CD14-positive monocyte (primary cell): Measurements from ENCODE around the gene CDK19. TPM values are rescaled to one million over a fixed set of nuclear protein-coding genes. Genes with fewer than 3 reads are reported as not detected.

Source experiments
- DNase-seq, 3 donors: peaks; one replicate each; pipeline ENCODE4 v3.0.0-alpha.2; 2011 to 2022
- H2AFZ ChIP-seq: 2 replicates; pipeline ENCODE4 v1.6.0; 2012; ENCODE audit warnings: mild to moderate bottlenecking, low read depth, low read length, inconsistent platforms; ENCODE audit not compliant: insufficient read depth, poor library complexity, severe bottlenecking
- H3K27ac ChIP-seq, 2 donors: 1 replicate in 1 of 2; 2 replicates in 1 of 2; pipeline ENCODE4 v1.5.1; 2012 to 2013; ENCODE audit warnings: low read length in 2 of 2, control low read depth in 1 of 2, inconsistent platforms in 1 of 2, low read depth in 1 of 2, mild to moderate bottlenecking in 1 of 2
- H3K27me3 ChIP-seq, 2 donors: one replicate each; pipeline versions ENCODE4 v1.6.0 to v1.6.1; 2011 to 2013; ENCODE audit warnings: low read length in 2 of 2; ENCODE audit not compliant: control insufficient read depth in 2 of 2, insufficient read depth in 2 of 2
- H3K36me3 ChIP-seq, 2 donors: replicated peaks in 1 of 2; 1 replicate in 1 of 2; 2 replicates in 1 of 2; pipeline versions ENCODE4 v1.5.1 to v1.6.1; 2012 to 2013; ENCODE audit warnings: low read length in 2 of 2, control low read depth in 1 of 2, inconsistent platforms in 1 of 2, mild to moderate bottlenecking in 1 of 2; ENCODE audit not compliant: insufficient read depth in 2 of 2, control insufficient read depth in 1 of 2
- H3K4me1 ChIP-seq, 2 donors: 1 replicate in 1 of 2; 2 replicates in 1 of 2; pipeline versions ENCODE4 v1.5.1 to v1.6.1; 2012 to 2013; ENCODE audit warnings: low read length in 2 of 2, control low read depth in 1 of 2, inconsistent platforms in 1 of 2, mild to moderate bottlenecking in 1 of 2, moderate library complexity in 1 of 2; ENCODE audit not compliant: insufficient read depth in 2 of 2, control insufficient read depth in 1 of 2
- H3K4me2 ChIP-seq: replicated peaks from 2 replicates; pipeline ENCODE3; 2012; ENCODE audit warnings: low read length, moderate library complexity, mild to moderate bottlenecking; ENCODE audit not compliant: poor library complexity, severe bottlenecking; ENCODE audit errors: extremely low read depth
- H3K4me3 ChIP-seq, 3 experiments: fragments of 200-600 bp in 1 of 3; sonication (generic) in 1 of 3; replicated peaks in 1 of 3; 1 replicate in 2 of 3; 2 replicates in 1 of 3; pipeline ENCODE4 v1.5.1; 2011 to 2013; ENCODE audit warnings: low read length in 3 of 3, mild to moderate bottlenecking in 3 of 3, control low read depth in 2 of 3, low read depth in 2 of 3, inconsistent platforms in 1 of 3, moderate library complexity in 1 of 3
- H3K79me2 ChIP-seq: 2 replicates; pipeline ENCODE4 v1.6.0; 2012; ENCODE audit warnings: mild to moderate bottlenecking, control low read depth, inconsistent platforms, low read length, moderate library complexity; ENCODE audit not compliant: insufficient read depth
- H3K9ac ChIP-seq: 2 replicates; pipeline ENCODE4 v1.6.0; 2017; ENCODE audit warnings: low read length, mild to moderate bottlenecking; ENCODE audit not compliant: insufficient read depth, poor library complexity, severe bottlenecking
- H3K9me3 ChIP-seq, 2 donors: replicated peaks in 1 of 2; 1 replicate in 1 of 2; 2 replicates in 1 of 2; pipeline versions ENCODE4 v1.5.1 to v1.6.1; 2012 to 2013; ENCODE audit warnings: low read length in 2 of 2, control low read depth in 1 of 2; ENCODE audit not compliant: control insufficient read depth in 1 of 2, insufficient read depth in 1 of 2
- H4K20me1 ChIP-seq: 2 replicates; pipeline ENCODE4 v1.6.0; 2012; ENCODE audit warnings: mild to moderate bottlenecking, low read length, control low read depth, moderate library complexity; ENCODE audit not compliant: insufficient read depth
- H3K27ac Mint-ChIP-seq, 7 donors: one replicate each; pipeline ENCODE4 v1.8.0; 2020; ENCODE audit warnings: mild to moderate bottlenecking in 7 of 7, mixed read lengths in 7 of 7, moderate library complexity in 6 of 7, inconsistent platforms in 2 of 7
- H3K27me3 Mint-ChIP-seq, 3 donors: one replicate each; pipeline ENCODE4 v1.8.0; 2021 to 2022; ENCODE audit warnings: low read depth in 3 of 3, mild to moderate bottlenecking in 3 of 3, mixed read lengths in 3 of 3, moderate library complexity in 3 of 3, inconsistent platforms in 1 of 3
- H3K36me3 Mint-ChIP-seq, 2 donors: one replicate each; pipeline ENCODE4 v1.8.0; 2020; ENCODE audit warnings: mixed read lengths in 2 of 2, inconsistent platforms in 1 of 2, mild to moderate bottlenecking in 1 of 2
- H3K4me1 Mint-ChIP-seq: one replicate; pipeline ENCODE4 v1.8.0; 2020; ENCODE audit warnings: mild to moderate bottlenecking, mixed read lengths
- H3K4me3 Mint-ChIP-seq, 2 donors: one replicate each; pipeline ENCODE4 v1.8.0; 2020; ENCODE audit warnings: mild to moderate bottlenecking in 2 of 2, mixed read lengths in 2 of 2, moderate library complexity in 1 of 2
- H3K9me3 Mint-ChIP-seq, 7 donors: one replicate each; pipeline ENCODE4 v1.8.0; 2020 to 2022; ENCODE audit warnings: mixed read lengths in 7 of 7, mild to moderate bottlenecking in 6 of 7, moderate library complexity in 6 of 7, inconsistent platforms in 2 of 7
- CTCF ChIP-seq: fragments of 200-600 bp; IDR thresholded peaks from one replicate; pipeline ENCODE4 v1.8.0; 2022; ENCODE audit warnings: antibody characterized with exemption, mild to moderate bottlenecking
- WGBS: methylation state at CpG from one replicate; pipeline ENCODE4 v1.1.5; 2013; ENCODE audit warnings: missing lambda C conversion rate; ENCODE audit not compliant: insufficient coverage; 5-methylcytosine and 5-hydroxymethylcytosine counted together
- intact Hi-C, 2 donors: fragments of 100-400 bp; cut with micrococcal nuclease; formaldehyde crosslinking; loops; one replicate each; pipeline versions ENCODE4 v1.15.0 to v1.15.1; 2023
- polyA plus RNA-seq, 3 donors: library from polyadenylated mRNA; depleted of rRNA in 1 of 3; unstranded in 2 of 3; stranded (reverse) in 1 of 3; fragments of 300-500 nt in 2 of 3; fragments of >200 nt in 1 of 3; fragmentation: Illumina TruSeq in 2 of 3; gene quantifications; 1 replicate in 2 of 3; 2 replicates in 1 of 3; pipeline ENCODE4 v1.2.3, GENCODE V29; 2012 to 2021

Gene CDK19
- polyA plus RNA-seq, 3 donors = 2.7 to 12.0 (median 3.9) TPM

- H3K27me3 Mint-ChIP-seq = peaks cover 0 to 2% (median 1%) of the 10 kb centered on the region in 3 donors
- no peaks in the 10 kb centered on the region for H3K27me3 ChIP-seq
- no peak for DNase-seq
- no peaks in the 10 kb centered on the region for H3K36me3 ChIP-seq
- H3K9me3 ChIP-seq = peaks cover 9 to 18% of the 10 kb centered on the region in 2 donors
- H3K27ac Mint-ChIP-seq = no peak overlapping the region
- no peaks in the 10 kb centered on the region for H3K79me2 ChIP-seq
- no peak overlapping the region for H3K27ac ChIP-seq
- intact Hi-C loops = no loop called here
- WGBS = 100% methylated on average over 3 of the region's 5 CpGs
- H3K4me3 Mint-ChIP-seq = no peak overlapping the region
- no peak overlapping the region for H3K4me3 ChIP-seq
- no peak overlapping the region for H3K4me2 ChIP-seq
- no peaks in the 10 kb centered on the region for H3K36me3 Mint-ChIP-seq
- no peak overlapping the region for H3K9ac ChIP-seq
- no peak for TF ChIP-seq CTCF
- peaks cover 0 to 7% of the 10 kb centered on the region in 2 donors for H3K4me1 ChIP-seq
- no peaks in the 10 kb centered on the region for H4K20me1 ChIP-seq
- H3K4me1 Mint-ChIP-seq = peaks cover 10% of the 10 kb centered on the region
- H3K9me3 Mint-ChIP-seq = peaks cover 10 to 24% (median 20%) of the 10 kb centered on the region in 7 donors
- no peak overlapping the region for H2AFZ ChIP-seq
These were observed 222.5 kb downstream of the CDK19 start for GRCh38 chr6:110592765-110593164.

GRCh38 chr6:110590821-110591351, 224.4 kb downstream of the CDK19 start:
- DNase-seq = no peak
- H3K79me2 ChIP-seq = no peaks in the 10 kb centered on the region
- peaks cover 9 to 18% of the 10 kb centered on the region in 2 donors for H3K9me3 ChIP-seq
- Mint-ChIP-seq H3K4me3 (no peak overlapping the region), H3K27me3 (peaks cover 0 to 4% (median 2%) of the 10 kb centered on the region in 3 donors), H3K4me1 (peaks cover 10% of the 10 kb centered on the region), H3K9me3 (peaks cover 10 to 23% (median 20%) of the 10 kb centered on the region in 7 donors), H3K27ac (peak overlapping the region in 1 of 7 donors; percentile 55), H3K36me3 (no peaks in the 10 kb centered on the region)
- no peak overlapping the region for H3K4me2 ChIP-seq
- H3K27ac ChIP-seq = no peak overlapping the region
- TF ChIP-seq CTCF = no peak
- H4K20me1 ChIP-seq = no peaks in the 10 kb centered on the region
- H3K9ac ChIP-seq = no peak overlapping the region
- H3K4me1 ChIP-seq = peaks cover 0 to 7% of the 10 kb centered on the region in 2 donors
- no peak overlapping the region for H3K4me3 ChIP-seq
- no CpG with 5 or more reads among the region's 3 CpGs for WGBS
- H2AFZ ChIP-seq = no peak overlapping the region
- H3K27me3 ChIP-seq = no peaks in the 10 kb centered on the region
- intact Hi-C loops = no loop called here
- H3K36me3 ChIP-seq = no peaks in the 10 kb centered on the region
